ENCODE measurements around the gene ZNF618. TPM values are rescaled to one million over a fixed set of nuclear protein-coding genes. Genes with fewer than 3 reads are reported as not detected.

Gene ZNF618
- polyA plus RNA-seq, 1 of the 3 experiments (the other 2 are of a cell fraction), result 6.2 TPM

- peaks cover 9% of the 10 kb centered on the region for H3F3A ChIP-seq (replicated peaks; ENCODE audit: insufficient read depth)
- WGBS (ENCODE audit: low lambda C conversion rate), result 100% methylated on average over 5 of the region's 5 CpGs
- H2AFZ ChIP-seq (ENCODE audit: low read depth), result no peak overlapping the region
- DNase-seq, result no peak
- no peak overlapping the region for H3K9ac ChIP-seq
- TF ChIP-seq MAX (IDR thresholded peaks at IDR 0.05; ENCODE audit: low read depth) (no peak), RCOR1 (IDR thresholded peaks at IDR 0.05; ENCODE audit: low read length) (no peak), POLR2AphosphoS5 (IDR thresholded peaks at IDR 0.05; ENCODE audit: low read depth, low read length) (no peak), TAF1 (IDR thresholded peaks at IDR 0.05; ENCODE audit: borderline replicate concordance, low read depth, low read length) (no peak), CTCF (IDR thresholded peaks at IDR 0.05) (no peak), USF2 (IDR thresholded peaks at IDR 0.05; ENCODE audit: borderline replicate concordance, low read depth, low read length) (no peak), RFX5 (IDR thresholded peaks at IDR 0.05; ENCODE audit: low read length) (no peak), USF1 (IDR thresholded peaks at IDR 0.05; ENCODE audit: borderline replicate concordance, low read depth) (no peak)
- peaks cover 86% of the 10 kb centered on the region for H3K79me2 ChIP-seq (ENCODE audit: insufficient read depth)
- H3K9me2 ChIP-seq, result no peaks in the 10 kb centered on the region
- H3K36me3 ChIP-seq (replicated peaks in 1 of 2; ENCODE audit: control insufficient read depth in 1 of 2, insufficient read depth in 2 of 2, low read length in 1 of 2), result peaks cover 0 to 16% of the 10 kb centered on the region in 2 experiments
- H3K27ac ChIP-seq (ENCODE audit: low read depth in 2 of 2, low read length in 1 of 2), result no peak overlapping the region
- H4K20me1 ChIP-seq (ENCODE audit: insufficient read depth), result peaks cover 42% of the 10 kb centered on the region
- no peaks in the 10 kb centered on the region for H3K27me3 ChIP-seq (ENCODE audit: insufficient read depth)
- no peak overlapping the region for H3K4me2 ChIP-seq
- H3K9me3 ChIP-seq, result peaks cover 13% of the 10 kb centered on the region; the same call in 1 of the 2 replicates
- ChIA-PET POLR2A (no interaction called here), CTCF (no interaction called here)
- H3K4me1 ChIP-seq (ENCODE audit: control insufficient read depth in 1 of 2, insufficient read depth in 2 of 2, low read depth in 1 of 2, low read length in 1 of 2), result peaks cover 0 to 9% of the 10 kb centered on the region in 2 experiments; a peak in 3 of 4 replicates
- no peak overlapping the region for H3K4me3 ChIP-seq (ENCODE audit: low read depth in 2 of 2, low read length in 1 of 2)
Observed at GRCh38 chr9:113931140-113931539, 55.0 kb downstream of the ZNF618 start.

- Histone ChIP-seq H3K27ac (ENCODE audit: low read depth in 2 of 2, low read length in 1 of 2) (no peak overlapping the region), H3K27me3 (ENCODE audit: insufficient read depth) (no peaks in the 10 kb centered on the region), H3F3A (replicated peaks; ENCODE audit: insufficient read depth) (peaks cover 9% of the 10 kb centered on the region), H4K20me1 (ENCODE audit: insufficient read depth) (peaks cover 48% of the 10 kb centered on the region), H3K36me3 (replicated peaks in 1 of 2; ENCODE audit: control insufficient read depth in 1 of 2, insufficient read depth in 2 of 2, low read length in 1 of 2) (peaks cover 0 to 12% of the 10 kb centered on the region in 2 experiments), H3K9me2 (no peaks in the 10 kb centered on the region), H3K4me2 (no peak overlapping the region), H3K79me2 (ENCODE audit: insufficient read depth) (peaks cover 84% of the 10 kb centered on the region), H3K9ac (no peak overlapping the region), H3K4me1 (ENCODE audit: control insufficient read depth in 1 of 2, insufficient read depth in 2 of 2, low read depth in 1 of 2, low read length in 1 of 2) (peaks cover 0 to 9% of the 10 kb centered on the region in 2 experiments), H3K9me3 (peaks cover 13% of the 10 kb centered on the region; the same call in 1 of the 2 replicates), H2AFZ (ENCODE audit: low read depth) (no peak overlapping the region), H3K4me3 (ENCODE audit: low read depth in 2 of 2, low read length in 1 of 2) (no peak overlapping the region)
- TF ChIP-seq CHD2 (IDR thresholded peaks at IDR 0.05; ENCODE audit: low read length, partially characterized antibody), result no peak
- no peak for TF ChIP-seq YY1 (IDR thresholded peaks at IDR 0.05; ENCODE audit: low read depth)
- no peak for TF ChIP-seq MAX (IDR thresholded peaks at IDR 0.05; ENCODE audit: low read depth)
- no peak for TF ChIP-seq TEAD4 (IDR thresholded peaks at IDR 0.05; ENCODE audit: borderline replicate concordance, insufficient read depth)
- 96% methylated on average over 4 of the region's 4 CpGs for WGBS (ENCODE audit: low lambda C conversion rate)
- ChIA-PET CTCF (no interaction called here), POLR2A (no interaction called here)
- no peak for DNase-seq
Observed at GRCh38 chr9:113931777-113932176, 55.7 kb downstream of the ZNF618 start.
